Measurements from ENCODE around the gene TMEM266.

Gene TMEM266

DNA sequence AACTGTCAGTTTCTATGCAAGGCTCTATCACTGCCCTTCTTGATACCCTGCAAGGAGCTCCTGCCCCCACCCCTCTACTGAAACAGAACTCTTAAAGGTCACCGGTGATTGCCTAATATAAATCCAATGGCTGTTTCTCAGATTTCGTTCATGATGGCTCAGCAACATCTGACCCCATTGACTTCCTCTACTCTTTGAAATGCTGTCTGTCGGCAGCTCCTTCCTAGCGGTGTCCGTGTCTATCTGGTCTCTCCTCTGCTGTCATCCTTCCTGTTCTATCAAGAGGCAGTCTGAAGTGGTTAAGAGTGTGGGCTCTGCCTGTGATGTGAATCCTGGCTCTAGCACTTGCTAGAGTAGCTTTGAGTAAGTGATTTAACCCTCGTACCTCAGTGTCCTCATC is 5.5 kb downstream of the TMEM266 start:
- DNase-seq, result no peak

DNA sequence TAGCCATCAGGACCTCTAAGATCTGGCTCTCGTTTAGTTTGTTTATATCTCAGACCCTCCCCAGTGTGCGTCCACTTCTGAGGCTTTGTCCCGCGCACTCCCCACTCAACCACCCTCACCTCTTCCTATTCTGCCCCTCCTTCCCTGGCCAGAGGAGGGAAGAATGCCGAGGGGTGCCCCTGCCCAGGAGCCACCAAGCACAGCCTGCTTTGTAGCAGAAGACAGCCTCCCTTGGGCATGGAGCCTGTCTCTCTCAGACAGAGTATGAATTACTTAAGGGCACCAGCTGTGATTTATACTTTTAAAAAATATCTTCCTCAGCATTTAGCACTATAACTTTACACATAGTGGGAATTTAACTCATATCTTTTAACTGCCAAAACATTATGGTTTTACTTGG is 6.0 kb downstream of the TMEM266 start:
- DNase-seq, result no peak

DNA sequence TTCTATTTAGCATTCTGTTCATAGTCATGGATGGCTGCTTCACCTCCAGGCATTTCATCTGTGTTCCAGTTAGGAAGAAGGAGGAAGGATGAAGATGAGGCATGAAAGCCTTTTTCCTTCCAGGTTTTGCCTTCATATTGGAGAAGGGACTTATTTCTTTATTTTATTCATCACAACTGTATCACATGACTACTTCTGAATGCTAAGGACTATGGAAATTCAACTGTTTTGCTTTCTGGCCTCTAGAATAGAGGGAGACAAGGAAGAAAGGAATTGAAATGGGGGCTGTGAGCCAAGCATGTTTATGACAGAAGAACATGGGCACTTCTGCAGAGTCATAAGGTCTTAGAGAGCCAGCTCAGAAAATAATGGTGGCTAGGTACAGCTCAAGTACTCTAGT is 10.4 kb downstream of the TMEM266 start:
- DNase-seq, result no peak

DNA sequence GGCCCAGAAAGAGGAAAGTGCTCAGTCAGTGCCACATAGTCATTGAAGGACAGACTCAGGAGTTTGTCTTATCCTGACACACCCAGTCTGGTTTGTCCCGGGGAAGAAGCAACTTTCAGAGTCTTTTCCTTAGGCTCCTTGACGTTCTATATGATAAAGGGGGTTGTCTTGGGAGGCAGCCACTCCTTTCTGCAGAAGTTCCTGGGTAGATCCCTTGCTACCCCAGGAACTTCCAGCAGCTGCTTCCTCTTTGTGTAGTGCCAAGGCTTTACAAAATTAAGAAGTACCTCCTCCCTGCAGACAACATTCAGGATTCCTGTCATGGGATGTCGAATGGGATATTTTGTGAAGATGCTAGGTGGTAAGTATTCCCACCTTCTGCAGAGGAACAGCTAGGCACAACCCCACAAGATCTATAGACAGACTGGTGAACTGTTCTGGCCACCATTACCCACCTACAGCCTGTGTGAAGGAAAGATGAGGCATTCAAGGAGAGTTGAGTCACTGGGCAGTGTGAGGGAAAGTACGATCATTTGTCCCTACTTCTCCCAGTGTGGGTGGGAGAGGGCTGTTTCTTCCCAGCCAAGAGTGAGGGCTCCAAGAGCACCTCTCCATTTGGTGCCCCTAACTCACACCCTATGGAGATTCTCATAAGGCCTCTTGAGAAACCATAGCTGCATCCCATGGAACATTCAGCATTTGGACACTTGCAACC is 11.3 kb downstream of the TMEM266 start:
- no peak for DNase-seq

DNA sequence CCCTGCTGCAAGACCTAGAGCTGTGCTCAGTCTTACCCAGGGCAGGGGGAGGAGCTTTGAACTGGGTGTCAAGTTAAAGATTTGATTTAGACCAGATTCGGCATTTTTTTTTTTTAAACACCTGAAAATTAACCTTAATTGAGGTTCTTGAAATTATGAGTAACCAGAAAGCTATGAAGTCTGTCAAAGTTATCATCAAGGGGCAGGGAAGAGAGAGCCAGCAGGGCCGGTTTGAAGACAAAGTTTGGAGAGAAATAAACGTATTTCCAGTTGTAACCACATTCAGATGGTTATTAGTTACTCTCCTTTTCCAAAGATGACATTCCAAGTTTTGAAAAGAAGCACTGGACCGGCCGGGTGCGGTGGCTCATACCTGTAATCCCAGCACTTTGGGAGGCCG is 12.0 kb downstream of the TMEM266 start:
- no peak for DNase-seq

GRCh38 chr15:76073554-76073953 is 13.8 kb downstream of the TMEM266 start:
- no peak for DNase-seq

DNA sequence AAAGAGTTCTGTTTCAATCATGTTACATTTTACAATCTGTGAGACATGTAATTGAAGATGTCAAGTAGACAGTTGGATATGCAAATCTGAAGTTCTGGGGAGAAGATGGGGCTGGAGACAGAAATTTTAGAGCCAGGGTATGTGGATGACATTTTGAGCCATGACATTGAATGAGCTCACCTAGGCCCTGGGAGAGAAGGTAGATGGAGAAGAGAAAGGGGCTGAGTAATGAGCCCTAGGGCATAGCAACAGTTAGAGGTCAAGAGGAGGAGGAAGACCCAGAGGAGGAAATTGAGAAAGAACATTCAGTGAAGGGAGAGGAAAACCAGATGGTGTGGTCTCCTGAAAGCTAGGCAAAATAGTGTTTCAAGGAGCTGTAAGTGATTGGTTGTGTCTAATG is 15.3 kb downstream of the TMEM266 start:
- DNase-seq, result no peak

GRCh38 chr15:76078285-76078877 is 18.6 kb downstream of the TMEM266 start:
- DNase-seq, result no peak

DNA sequence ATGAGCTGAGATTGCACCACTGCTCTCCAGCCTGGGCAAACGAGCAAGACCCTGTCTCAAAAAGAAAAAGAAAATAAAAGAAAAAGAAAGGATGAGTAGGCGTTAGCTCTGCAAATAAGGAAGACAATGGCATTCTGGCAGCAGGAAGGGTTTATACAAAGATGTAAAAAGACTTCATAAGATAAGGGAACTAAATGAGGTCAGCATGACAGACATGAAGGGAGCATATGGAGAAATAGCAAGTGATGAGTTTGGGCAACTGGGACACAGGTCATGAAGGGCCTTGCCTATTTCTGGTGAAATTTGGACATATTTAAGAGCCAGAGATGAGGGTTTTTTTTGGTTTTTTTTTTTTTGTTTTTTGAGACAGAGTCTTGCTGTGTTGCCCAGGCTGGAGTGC is 24.5 kb downstream of the TMEM266 start:
- no peak for DNase-seq

GRCh38 chr15:76098685-76099084 is 38.9 kb downstream of the TMEM266 start:
- no peak for DNase-seq

DNA sequence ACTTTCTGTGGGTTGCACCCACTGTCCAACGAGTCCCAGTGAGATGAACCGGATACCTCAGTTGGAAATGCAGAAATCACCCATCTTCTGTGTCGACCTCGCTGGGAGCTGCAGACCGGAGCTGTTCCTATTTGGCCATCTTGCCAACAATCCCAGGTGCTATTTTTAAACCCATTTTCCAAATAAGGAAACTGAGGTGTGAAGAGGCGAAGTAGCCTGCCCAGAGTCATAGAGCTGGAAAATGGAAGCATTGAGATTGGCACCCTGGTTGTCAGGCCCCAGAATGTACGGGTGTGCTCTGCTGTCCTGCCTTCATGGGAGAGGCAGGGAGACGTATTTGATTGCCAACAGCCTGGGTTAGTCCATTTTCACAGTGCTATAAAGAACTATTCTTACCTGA is 39.6 kb downstream of the TMEM266 start:
- no peak for DNase-seq

DNA sequence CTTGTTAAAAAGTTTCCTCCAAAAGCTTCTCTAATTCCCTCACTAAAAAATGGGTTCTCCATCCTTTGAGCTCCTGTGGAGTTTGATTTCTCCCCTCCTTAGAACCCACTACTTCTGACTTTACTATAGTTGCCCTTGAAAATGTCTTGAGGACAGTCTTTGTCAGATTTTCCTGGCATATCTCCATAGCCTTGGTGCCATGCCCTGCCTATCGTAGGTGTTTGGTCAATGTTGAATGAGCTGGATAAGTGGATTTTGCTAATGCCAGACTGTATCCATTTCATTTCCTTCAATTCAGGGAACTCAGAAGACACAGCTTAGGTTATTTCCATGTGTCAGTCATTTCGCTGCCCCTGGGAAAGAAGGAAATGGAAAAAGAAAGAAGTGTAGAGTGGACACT is 40.6 kb downstream of the TMEM266 start:
- DNase-seq, result no peak

DNA sequence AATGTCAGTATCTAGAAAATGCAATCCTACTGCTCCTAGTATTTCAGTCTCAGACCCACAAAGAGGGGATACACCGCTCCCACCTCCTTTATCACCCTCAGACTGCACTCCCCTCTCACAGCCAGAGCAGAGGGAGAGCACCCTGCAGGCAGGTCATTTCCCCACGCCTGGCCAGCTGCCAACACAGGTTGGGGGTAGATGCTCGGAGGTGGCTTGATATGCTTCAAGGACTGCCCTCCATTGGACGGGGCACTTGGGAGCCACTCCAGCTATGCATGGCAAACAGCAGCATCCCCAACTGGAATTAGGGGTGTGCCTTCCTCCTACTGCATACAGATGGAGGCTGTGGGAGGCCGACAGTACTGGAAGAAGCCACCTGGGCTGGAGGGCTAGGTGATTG is 41.9 kb downstream of the TMEM266 start:
- DNase-seq, result no peak

DNA sequence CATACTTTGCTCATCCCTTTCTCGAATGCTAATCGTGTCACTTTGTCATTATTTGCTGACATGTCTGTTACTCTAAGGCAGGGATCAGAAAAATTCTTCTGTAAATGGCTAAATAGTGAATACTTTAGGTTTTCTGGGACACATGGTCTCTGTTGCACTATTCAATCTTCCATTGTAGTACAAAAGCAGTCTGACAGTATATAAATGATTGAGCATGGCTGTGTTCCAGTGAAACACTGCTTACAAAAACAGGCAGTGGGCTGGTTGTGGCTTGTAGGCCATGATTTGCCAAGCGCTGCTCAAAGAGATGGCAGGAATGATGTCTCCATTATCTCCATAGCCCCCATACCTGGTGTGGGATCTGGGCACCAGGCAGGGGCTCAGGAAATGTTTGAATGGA is 45.6 kb downstream of the TMEM266 start:
- no peak for DNase-seq

- DNase-seq, result no peak
Observed at GRCh38 chr15:76105911-76106310, 46.1 kb downstream of the TMEM266 start.

- DNase-seq, result no peak
Observed at GRCh38 chr15:76107169-76107568, 47.4 kb downstream of the TMEM266 start.

DNA sequence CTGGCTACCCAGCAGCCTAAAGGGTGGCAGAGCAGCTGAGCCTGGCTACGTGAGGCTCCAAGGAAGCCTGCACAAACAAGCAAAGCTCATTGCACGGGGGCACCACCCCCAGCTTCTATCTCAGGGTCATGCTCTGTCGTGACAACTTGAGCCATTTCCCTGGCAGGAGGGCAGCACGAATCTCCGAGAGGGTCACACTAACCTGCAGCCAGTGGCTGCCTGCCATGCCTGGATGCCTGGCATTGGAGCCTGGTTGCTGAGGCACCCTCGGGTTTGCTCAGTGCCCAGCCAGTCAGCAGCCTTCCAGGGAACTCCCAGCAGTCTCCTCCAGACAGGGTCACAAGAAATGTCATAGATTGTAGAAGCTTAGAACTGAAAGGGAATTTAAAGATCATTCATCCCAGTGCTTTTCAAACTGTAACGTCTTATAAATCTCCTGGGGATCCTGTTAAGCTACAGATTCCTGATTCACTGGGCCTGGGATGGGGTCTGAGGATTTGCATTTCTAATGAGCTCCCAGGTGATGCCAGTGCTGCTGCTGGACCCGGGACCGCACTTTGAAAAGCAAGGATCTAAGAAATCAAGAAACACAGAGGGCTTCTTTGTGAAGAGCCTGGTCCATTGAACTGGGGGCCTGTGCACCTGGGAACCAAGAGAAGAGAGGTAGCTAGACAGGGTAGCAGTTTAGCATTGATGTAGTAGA is 48.4 kb downstream of the TMEM266 start:
- peak in 31 of 56 donors; percentile 1 to 67 (median 14) for DNase-seq

GRCh38 chr15:76109046-76109445 is 49.3 kb downstream of the TMEM266 start:
- DNase-seq, result no peak

- no peak for DNase-seq
Observed at GRCh38 chr15:76114561-76114960, 54.8 kb downstream of the TMEM266 start.

GRCh38 chr15:76116138-76116885 is 56.5 kb downstream of the TMEM266 start:
- no peak for DNase-seq

- no peak for DNase-seq
Observed at GRCh38 chr15:76117181-76117580, 57.4 kb downstream of the TMEM266 start.

DNA sequence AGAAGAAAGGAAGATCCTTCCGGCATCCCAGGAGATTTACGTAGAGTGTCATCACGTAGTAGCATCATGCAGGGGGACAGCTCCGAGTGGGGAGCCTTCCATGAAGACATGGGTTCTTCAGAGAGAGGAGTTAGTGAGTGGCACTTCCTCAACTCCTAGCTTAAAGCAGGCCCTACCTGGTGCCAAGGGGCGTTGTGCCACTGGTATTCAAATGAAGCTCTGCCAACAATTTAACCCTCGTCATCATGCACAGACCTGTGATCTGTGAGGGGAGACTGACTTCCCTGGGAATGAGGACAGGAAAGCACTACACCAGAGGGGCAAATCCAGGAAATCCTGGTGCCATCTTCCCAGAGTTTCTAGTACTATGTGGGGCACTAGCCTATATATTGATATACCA is 59.0 kb downstream of the TMEM266 start:
- DNase-seq, result no peak
